Measurements from ENCODE around the gene ATP8B1.

DNA sequence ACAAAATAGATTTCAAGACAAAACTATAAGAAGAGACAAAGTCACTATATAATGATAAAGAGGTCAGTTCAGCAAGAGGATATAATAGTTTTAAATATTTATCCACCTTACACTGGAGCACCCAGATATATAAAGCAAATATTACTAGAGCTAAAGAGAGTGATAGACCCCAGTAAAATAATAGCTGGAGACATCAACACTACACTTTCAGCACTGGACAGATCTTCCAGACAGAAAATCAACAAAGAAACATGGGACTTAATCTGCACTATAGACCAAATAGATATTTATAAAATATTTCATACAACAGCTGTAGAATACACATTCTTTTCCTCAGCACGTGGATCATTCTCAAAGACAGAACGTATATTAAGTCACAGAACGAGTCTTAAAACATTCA, 86.6 kb downstream of the ATP8B1 start:
- TF ChIP-seq, protein P1, sequence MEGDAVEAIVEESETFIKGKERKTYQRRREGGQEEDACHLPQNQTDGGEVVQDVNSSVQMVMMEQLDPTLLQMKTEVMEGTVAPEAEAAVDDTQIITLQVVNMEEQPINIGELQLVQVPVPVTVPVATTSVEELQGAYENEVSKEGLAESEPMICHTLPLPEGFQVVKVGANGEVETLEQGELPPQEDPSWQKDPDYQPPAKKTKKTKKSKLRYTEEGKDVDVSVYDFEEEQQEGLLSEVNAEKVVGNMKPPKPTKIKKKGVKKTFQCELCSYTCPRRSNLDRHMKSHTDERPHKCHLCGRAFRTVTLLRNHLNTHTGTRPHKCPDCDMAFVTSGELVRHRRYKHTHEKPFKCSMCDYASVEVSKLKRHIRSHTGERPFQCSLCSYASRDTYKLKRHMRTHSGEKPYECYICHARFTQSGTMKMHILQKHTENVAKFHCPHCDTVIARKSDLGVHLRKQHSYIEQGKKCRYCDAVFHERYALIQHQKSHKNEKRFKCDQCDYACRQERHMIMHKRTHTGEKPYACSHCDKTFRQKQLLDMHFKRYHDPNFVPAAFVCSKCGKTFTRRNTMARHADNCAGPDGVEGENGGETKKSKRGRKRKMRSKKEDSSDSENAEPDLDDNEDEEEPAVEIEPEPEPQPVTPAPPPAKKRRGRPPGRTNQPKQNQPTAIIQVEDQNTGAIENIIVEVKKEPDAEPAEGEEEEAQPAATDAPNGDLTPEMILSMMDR (conservative IDR thresholded peaks at IDR 0.05; ENCODE audit: low read length), result no peak
- TF ChIP-seq EZH2phosphoT487 (IDR thresholded peaks at IDR 0.05; ENCODE audit: borderline replicate concordance), result no peak

Data from Loucy (cell line).